Caki2 (cell line): Measurements from ENCODE around the gene PCDH15. TPM values are rescaled to one million over a fixed set of nuclear protein-coding genes. Genes with fewer than 3 reads are reported as not detected.

Experiments
- DNase-seq: peaks from one replicate; pipeline ENCODE4 v3.0.0-alpha.2; 2015; ENCODE audit warnings: low read depth
- in situ Hi-C: cut with HindIII; loops from 2 replicates; pipeline ENCODE4 v1.10.0; 2016; ENCODE audit warnings: low sequenced_read_pairs, low pct_unique_long_range_greater_than_20kb, mixed read lengths
- total RNA-seq: library from RNA; depleted of rRNA; stranded (reverse); fragments of >200 nt; shearing (Covaris generic); gene quantifications from 2 replicates; pipeline ENCODE4 v1.2.3, GENCODE V29; 2014; ENCODE audit warnings: low replicate concordance

The PCDH15 gene
- total RNA-seq, 1 experiment from 2014 or later = not detected

DNA sequence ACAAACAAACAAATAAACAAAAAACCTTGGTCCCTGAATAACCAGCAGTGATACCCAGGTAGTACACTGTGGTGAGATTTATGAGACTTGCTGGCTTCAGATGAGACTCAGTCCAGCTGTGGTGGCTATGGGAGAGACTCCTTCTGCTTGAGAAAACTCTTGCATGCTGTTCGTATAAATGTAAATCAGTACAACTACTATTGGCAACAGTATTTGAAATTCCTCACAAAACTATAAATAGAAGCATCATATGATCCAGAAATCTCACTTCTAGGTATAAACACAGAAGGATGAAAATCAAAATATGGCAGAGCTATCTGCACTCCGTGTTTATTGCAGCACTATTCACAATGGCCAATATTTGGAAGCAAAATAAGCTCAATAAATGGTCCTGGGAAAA is 692.1 kb downstream of the PCDH15 start:
- in situ Hi-C loops = no loop called here
- DNase-seq = no peak

DNA sequence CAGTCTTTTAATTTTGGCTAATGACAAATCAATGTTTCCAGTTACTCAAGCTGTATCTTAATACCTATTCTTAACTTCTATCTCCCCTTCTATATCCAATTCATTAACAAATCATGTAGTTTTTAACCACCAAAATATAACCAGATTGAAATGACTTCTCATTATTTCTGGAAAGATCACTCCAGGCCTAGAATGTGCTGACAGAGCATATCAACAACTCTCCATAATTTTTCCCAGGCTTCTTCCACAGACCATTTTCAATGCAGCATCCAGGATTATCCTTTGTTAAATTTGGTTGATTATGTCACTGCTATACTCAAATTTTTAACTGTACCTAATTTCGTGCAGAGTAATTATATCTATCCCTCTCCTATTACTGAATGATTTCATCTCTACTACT is 704.1 kb downstream of the PCDH15 start:
- no peak for DNase-seq
- in situ Hi-C loops = no loop called here

DNA sequence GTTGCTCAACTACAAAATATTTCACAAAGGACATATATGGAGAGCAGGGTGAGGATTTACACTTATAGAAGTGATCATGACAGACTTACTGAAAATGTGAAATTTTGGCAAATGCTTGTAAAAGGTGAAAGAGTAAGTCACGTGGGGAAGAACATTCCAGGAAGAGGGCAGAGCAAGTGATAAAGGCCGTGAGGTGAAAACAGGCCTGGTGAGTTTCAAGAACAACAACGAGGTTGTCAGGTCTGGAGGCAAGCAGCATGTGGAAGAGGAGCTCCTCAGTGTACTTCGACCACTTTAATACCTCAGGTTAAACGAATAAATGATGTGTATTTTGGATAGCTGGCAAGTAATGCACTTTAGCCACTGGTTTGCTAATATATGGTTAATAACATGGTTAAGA is 706.7 kb downstream of the PCDH15 start:
- DNase-seq = no peak
- in situ Hi-C loops = no loop called here

DNA sequence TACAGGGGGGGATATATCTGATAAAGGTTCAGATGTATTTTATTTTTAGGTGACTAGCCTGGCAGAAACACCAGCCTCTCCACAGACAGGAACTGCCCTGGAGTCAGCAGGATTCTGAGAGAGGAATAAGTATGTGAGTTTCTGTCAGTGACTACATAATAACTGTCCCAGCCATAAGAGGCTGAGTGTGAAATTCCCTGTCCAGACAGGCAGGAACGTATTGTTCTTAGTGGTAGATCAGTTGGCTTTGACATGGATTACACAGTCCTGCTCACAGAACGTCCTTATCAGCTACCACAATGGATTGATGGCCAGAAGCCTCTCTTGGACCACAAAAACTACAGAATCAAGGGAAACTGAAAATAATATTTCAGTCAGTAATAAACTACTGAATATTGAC is 709.8 kb downstream of the PCDH15 start:
- no peak for DNase-seq
- in situ Hi-C loops = no loop called here

GRCh38 chr10:54081950-54082349 is 719.1 kb downstream of the PCDH15 start:
- DNase-seq = no peak
- in situ Hi-C loops = no loop called here

- DNase-seq = no peak
- in situ Hi-C loops = no loop called here
Observed at GRCh38 chr10:54067361-54067760, 733.7 kb downstream of the PCDH15 start.

DNA sequence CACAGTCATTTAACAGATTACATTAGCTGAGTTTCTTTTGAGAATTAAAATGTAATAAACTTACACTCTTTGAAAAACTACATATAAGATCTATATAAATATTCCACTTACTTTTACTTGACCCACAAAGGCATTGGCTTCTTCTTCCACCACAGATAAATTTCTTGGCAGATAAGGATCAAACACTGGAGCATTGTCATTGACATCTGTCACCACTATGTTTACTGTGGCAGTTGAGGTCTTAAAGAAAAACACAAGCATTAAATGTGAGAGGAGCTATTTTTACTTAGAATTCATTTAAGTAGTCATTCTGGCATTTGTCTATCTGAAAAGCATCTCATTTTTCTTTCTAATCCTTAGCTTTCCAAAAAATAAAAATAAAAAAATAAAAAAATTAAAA is 734.4 kb downstream of the PCDH15 start:
- DNase-seq = no peak
- in situ Hi-C loops = no loop called here

GRCh38 chr10:54065106-54065505 is 735.9 kb downstream of the PCDH15 start:
- DNase-seq = no peak
- in situ Hi-C loops = no loop called here

DNA sequence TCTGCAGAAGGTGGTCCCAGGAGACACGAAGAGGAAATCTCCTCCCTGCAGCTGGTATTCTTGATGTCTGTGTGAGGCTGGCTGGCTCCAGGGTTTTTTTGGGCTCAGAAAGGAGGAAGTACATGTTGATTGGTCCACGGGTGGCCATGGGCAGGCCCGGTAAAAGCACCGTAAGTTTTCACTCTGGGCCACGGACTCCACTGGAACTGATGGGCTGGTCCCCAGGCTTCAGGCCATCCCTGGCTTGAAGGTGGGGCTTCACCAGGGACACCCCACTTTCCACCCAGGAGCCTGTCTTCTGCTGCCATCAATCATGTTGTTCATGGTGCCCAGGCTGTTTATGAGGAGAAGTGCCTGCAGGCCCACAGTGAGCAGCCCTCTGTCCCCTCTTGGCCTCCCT is 736.8 kb downstream of the PCDH15 start:
- in situ Hi-C loops = no loop called here
- DNase-seq = no peak

GRCh38 chr10:54063514-54063913 is 737.5 kb downstream of the PCDH15 start:
- DNase-seq = no peak
- in situ Hi-C loops = no loop called here

- DNase-seq = no peak
- in situ Hi-C loops = no loop called here
Observed at GRCh38 chr10:54060572-54060971, 740.5 kb downstream of the PCDH15 start.

- no peak for DNase-seq
- in situ Hi-C loops = no loop called here
Observed at GRCh38 chr10:54057357-54057756, 743.7 kb downstream of the PCDH15 start.

GRCh38 chr10:54026340-54026739 is 774.7 kb downstream of the PCDH15 start:
- in situ Hi-C loops = no loop called here

DNA sequence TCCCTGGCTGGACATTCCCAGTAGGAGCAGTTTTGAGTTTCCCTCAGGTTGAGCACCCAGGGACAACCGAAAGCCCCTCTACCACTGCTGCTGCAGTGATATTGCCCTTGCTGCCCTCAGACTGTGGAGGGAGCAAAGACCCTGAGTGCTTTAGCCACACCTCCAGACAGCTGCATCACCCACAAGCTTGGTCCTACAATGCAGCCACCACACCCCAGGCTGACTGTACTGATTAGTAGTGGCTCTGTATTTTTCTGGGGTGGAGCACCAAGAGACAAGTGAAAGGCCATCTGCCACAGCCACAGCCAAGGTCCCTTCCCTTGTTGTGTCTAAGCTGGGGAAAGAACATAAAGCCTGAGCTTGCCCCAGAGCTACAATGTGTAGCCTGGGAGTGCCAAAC is 789.9 kb downstream of the PCDH15 start:
- in situ Hi-C loops = no loop called here
- DNase-seq = no peak

More at GRCh38 chr10:54026340-54026739, 774.7 kb downstream of the PCDH15 start:
- DNase-seq = no peak

DNA sequence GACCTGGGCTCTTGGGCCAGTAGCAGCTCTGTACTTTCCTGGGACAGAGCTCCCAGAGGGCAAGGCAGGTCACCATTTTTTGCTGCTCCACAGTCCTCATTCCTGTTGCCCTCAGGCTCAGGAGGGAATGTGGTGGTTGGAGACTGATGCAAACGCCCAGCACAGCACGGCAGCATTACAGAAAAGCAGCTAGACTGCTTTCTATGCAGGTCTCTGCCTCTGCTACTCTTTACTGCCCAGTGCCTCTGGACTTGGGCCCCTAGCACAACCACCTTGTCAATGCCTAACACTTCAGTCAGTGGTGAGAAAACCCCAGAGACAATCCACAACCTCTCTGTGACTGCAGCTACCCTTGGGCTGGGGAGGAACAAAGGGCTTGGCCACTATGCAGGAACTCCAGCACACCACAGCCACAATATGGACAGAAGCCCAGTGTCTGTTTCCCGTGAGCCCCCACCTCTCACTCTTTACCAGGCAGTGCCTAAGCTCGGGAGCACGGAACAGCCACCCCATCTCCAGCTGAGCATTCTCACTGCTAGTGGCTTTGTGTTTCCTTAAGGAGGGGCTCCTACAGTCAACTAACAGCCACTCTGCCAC is 790.6 kb downstream of the PCDH15 start:
- in situ Hi-C loops = no loop called here

DNA sequence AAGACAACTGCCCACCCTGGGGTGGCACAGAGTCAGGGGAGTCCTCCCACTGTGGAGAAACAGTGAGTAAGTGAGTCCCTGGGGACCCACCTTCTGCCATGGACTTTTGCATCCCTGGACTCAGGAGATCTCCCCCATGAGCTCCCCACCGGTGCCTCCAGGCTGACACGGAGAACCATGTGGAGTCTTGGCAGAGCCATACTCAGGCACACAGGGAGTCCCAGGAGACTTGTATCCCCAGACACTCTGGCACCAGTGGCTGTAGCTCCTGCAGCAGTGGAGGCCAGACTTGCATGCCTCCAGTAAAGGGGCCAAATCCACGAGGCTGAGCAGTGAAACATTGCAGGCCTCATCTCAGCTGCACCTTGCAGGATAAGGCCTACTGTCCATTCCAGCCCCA is 791.4 kb downstream of the PCDH15 start:
- no peak for DNase-seq
- in situ Hi-C loops = no loop called here

More for the DNA sequence above, 790.6 kb downstream of the PCDH15 start:
- no peak for DNase-seq

DNA sequence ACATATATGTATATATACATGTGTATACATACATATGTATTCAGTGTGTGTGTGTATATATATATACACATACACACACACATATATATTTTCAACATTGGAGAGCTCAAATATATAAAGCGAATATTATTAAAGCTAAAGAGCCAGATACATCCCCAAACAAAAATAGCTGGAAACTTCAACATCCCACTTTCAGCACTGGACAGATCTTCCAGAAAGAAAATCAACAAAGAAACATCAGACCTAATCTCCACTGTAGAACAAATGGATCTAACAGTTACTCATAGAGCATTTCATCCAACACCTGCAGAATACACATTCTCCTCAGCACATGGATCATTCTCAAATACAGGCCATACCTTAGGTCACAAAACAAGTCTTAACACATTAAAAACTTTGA is 799.0 kb downstream of the PCDH15 start:
- in situ Hi-C loops = no loop called here
- DNase-seq = no peak

DNA sequence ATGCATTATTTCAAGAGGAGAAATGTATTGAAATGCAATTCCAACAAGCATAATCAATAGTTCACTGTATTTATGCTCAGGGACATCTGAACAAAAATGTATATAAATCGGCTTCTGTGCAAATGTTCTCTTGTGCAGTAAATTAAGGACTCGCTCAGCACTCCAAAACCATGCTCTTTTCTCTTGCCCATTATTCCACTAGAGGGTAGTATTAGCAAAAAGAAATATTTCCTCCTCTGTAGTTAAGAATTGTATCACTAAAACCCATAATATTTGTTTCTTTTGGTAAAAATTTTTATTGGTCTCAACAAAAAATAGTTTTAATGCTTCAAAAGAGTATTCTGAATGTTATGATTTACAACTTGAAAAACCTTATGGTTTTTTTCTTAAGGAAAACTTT is 803.1 kb downstream of the PCDH15 start:
- in situ Hi-C loops = no loop called here
- no peak for DNase-seq

DNA sequence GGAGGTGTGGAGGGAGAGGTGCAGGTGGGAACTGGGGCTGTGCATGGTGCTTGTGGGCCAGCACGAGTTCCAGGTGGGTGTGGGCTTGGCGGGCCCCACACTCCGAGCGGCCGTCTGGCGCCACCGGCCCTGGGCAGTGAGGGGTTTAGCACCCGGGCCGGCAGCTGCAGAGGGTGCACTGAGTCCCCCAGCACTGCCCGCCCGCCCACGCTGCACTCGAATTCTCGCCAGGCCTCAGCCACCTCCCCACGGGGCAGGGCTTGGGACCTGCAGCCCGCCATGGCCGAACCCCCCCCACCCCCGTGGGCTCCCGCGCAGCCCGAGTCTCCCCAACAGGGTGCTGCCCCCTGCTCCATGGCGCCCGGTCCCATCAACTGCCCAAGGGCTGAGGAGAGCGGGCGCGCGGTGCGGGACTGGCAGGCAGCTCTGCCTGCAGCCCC is 810.2 kb downstream of the PCDH15 start:
- in situ Hi-C loops = no loop called here

DNA sequence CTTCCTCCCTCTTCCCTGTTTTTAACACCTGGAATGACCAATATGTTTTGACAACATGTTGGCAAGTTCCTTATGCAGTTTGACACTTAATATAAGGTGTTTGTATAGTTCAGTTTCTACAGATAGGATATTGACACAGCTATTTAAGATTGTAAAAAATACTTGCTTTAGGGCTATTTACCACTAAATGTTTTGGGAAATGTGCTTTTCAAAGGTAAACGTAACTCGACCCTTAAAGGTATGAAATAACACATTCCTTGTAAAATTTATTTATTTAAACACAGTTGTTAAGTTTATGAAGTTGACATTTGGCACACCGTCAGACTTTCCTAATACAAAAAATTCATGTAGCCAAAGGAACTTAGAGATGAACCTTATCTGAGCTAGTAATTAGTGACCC is 817.6 kb downstream of the PCDH15 start:
- DNase-seq = no peak
- in situ Hi-C loops = no loop called here

More for the DNA sequence above, 810.2 kb downstream of the PCDH15 start:
- no peak for DNase-seq

DNA sequence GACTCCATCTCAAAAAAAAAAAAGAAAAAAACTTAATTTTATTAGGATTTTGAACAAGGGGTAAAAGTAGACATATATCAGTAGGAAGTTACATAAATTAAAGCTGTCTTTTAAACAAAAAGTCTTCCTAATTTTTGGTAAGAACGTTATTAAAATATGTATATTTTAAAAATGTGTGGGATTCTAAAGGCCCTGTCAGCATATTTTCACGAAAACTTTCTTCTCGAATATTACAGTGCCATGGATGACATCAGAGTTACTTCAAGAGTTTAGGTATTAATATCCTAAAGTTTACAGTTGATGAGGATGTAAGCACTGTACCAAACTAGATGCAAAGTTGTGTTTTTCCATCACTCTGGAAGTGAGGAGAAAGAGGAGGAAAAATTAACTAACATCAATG is 820.8 kb downstream of the PCDH15 start:
- in situ Hi-C loops = no loop called here
- no peak for DNase-seq
